ENCODE results near the gene WNT7B.

The WNT7B gene

DNA sequence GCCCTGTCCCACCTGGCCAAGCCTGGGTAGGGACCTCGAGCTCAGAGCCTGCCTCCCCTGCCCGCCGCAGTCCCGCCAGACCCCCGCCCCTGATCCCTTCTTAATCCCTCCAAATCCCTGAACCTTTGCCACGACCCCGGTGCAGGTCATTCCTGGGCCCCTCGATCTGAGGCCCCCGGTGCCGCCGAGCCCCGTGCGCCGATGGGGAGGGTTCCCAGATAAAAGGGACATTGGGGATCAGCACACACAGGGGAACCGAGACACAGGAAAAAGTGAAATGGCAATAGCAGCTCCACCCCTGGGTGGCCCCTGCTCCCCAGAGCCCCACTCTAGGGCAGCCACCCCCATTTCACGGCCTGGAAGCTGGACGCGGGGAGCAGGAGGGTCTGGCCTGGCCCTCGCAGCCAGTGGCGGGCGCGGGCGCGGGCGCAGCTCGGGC is 1.3 kb upstream of the WNT7B start:
- H3K4me3 ChIP-seq (ENCODE audit: insufficient read length, low read depth) = peak overlapping the region; percentile 39

DNA sequence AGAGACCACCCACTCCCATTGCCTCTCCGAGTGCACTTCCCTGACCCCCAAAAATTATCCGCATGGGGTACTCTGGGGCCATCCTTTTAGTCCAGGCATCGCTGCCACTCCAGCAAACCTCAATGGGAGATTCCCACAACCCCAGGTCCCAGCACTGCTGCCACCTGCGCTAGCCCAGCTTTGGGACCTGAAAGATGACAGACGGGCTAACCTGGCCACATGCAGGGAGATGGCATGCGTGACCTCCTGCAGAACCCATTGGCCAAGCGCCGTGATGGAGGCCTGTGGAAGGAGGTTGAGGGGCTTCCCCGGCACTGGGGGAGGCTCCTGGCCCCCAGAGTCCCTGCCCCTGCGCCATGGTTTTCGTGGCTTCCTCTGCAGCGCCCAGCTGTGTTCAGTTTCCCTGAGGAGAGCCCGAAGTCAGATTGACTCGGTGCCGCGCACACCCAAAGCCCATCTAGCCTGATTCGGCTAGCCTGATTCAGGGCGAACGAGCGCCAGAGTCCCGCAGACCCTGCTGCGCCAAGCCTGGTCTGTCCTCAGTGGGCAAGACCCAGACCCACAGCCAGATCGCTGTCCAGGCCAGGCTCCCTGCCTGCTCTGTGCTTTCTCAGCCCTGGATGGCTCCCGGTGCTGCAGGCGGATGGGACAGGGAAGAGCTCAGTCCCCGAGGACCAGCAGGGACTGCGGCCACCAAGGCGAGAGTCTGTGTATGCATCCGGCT is 751 bp upstream of the WNT7B start:
- Histone ChIP-seq H3K9ac (ENCODE audit: insufficient read length, low read depth) (peak overlapping the region; percentile 42), H3K4me3 (ENCODE audit: insufficient read length, low read depth) (peak overlapping the region; percentile 11), H3K4me1 (ENCODE audit: insufficient read depth, insufficient read length) (peaks cover 15% of the 10 kb centered on the region), H3K27me3 (ENCODE audit: insufficient read depth, insufficient read length) (peaks cover 60% of the 10 kb centered on the region), H3K36me3 (ENCODE audit: insufficient read depth, insufficient read length, low read length) (no peaks in the 10 kb centered on the region), H3K9me3 (ENCODE audit: insufficient read depth, low read length) (peaks cover 12% of the 10 kb centered on the region; the same call in 1 of the 2 replicates)
- TF ChIP-seq SUZ12 (IDR thresholded peaks at IDR 0.05; ENCODE audit: extremely low read depth, insufficient read depth, insufficient read length) (peak; percentile 82), ZNF274 (IDR thresholded peaks at IDR 0.05; ENCODE audit: low read depth, low read length) (no peak)
- no peak for DNase-seq (ENCODE audit: low read depth, low spot score)

More for the DNA sequence above, 1.3 kb upstream of the WNT7B start:
- H3K27me3 ChIP-seq (ENCODE audit: insufficient read depth, insufficient read length) = peaks cover 54% of the 10 kb centered on the region
- DNase-seq (ENCODE audit: low read depth, low spot score) = no peak
- H3K36me3 ChIP-seq (ENCODE audit: insufficient read depth, insufficient read length, low read length) = no peaks in the 10 kb centered on the region
- peaks cover 6% of the 10 kb centered on the region; the same call in 1 of the 2 replicates for H3K9me3 ChIP-seq (ENCODE audit: insufficient read depth, low read length)
- H3K9ac ChIP-seq (ENCODE audit: insufficient read length, low read depth) = peak overlapping the region; percentile 42
- peaks cover 15% of the 10 kb centered on the region for H3K4me1 ChIP-seq (ENCODE audit: insufficient read depth, insufficient read length)
- TF ChIP-seq SUZ12 (IDR thresholded peaks at IDR 0.05; ENCODE audit: extremely low read depth, insufficient read depth, insufficient read length) = peak; percentile 5
- no peak for TF ChIP-seq YY1 (IDR thresholded peaks at IDR 0.05; ENCODE audit: insufficient read depth, insufficient read length)
- TF ChIP-seq ZNF274 (IDR thresholded peaks at IDR 0.05; ENCODE audit: low read depth, low read length) = no peak

DNA sequence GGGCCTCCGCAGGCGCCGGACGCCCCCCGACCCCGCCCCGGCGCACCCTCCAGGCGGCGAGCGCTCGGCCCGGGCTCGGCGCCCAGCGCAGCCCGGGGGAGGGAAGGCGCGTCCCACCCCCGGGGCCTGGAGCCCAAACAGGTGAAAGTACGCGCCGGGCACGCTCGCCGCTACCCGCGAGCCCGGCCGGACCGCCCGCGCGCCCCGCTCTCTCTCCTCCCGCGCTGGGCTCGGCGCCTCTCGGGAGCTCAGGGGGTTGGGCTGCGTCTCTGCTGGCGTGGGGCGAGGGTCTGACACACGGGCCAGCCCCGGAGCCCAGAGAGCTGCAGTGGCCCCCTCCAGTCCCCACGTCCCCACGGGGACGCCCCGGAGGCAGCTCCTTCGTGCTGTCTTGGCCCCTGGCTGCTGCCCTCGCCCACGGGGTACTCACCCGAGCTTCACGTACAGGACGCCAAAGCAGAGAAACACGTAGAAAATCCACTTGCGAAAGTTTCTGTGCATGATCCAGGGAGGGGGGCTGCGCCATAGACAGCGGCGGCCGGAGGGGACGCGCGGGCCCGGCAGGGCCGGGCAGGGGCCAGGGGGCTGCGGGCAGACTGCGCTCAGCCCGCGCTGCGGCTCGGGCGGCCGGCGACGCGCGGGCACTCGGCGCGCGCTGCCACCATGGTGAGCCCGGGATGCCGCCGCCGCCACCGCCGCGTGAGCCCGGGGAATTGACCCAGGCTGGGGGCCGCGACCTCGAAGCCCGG is 534 bp downstream of the WNT7B start:
- H3K27me3 ChIP-seq (ENCODE audit: insufficient read depth, insufficient read length) = peaks cover 72% of the 10 kb centered on the region
- no peak for DNase-seq (ENCODE audit: low read depth, low spot score)
- peaks cover 16% of the 10 kb centered on the region; the same call in 1 of the 2 replicates for H3K9me3 ChIP-seq (ENCODE audit: insufficient read depth, low read length)
- peaks cover 18% of the 10 kb centered on the region for H3K4me1 ChIP-seq (ENCODE audit: insufficient read depth, insufficient read length)
- H3K4me3 ChIP-seq (ENCODE audit: insufficient read length, low read depth) = peak overlapping the region; percentile 28
- H3K9ac ChIP-seq (ENCODE audit: insufficient read length, low read depth) = peak overlapping the region; percentile 50
- TF ChIP-seq YY1 (IDR thresholded peaks at IDR 0.05; ENCODE audit: insufficient read depth, insufficient read length) = no peak
- no peak for TF ChIP-seq SUZ12 (IDR thresholded peaks at IDR 0.05; ENCODE audit: extremely low read depth, insufficient read depth, insufficient read length)
- TF ChIP-seq ZNF274 (IDR thresholded peaks at IDR 0.05; ENCODE audit: low read depth, low read length) = no peak
- no peaks in the 10 kb centered on the region for H3K36me3 ChIP-seq (ENCODE audit: insufficient read depth, insufficient read length, low read length)

DNA sequence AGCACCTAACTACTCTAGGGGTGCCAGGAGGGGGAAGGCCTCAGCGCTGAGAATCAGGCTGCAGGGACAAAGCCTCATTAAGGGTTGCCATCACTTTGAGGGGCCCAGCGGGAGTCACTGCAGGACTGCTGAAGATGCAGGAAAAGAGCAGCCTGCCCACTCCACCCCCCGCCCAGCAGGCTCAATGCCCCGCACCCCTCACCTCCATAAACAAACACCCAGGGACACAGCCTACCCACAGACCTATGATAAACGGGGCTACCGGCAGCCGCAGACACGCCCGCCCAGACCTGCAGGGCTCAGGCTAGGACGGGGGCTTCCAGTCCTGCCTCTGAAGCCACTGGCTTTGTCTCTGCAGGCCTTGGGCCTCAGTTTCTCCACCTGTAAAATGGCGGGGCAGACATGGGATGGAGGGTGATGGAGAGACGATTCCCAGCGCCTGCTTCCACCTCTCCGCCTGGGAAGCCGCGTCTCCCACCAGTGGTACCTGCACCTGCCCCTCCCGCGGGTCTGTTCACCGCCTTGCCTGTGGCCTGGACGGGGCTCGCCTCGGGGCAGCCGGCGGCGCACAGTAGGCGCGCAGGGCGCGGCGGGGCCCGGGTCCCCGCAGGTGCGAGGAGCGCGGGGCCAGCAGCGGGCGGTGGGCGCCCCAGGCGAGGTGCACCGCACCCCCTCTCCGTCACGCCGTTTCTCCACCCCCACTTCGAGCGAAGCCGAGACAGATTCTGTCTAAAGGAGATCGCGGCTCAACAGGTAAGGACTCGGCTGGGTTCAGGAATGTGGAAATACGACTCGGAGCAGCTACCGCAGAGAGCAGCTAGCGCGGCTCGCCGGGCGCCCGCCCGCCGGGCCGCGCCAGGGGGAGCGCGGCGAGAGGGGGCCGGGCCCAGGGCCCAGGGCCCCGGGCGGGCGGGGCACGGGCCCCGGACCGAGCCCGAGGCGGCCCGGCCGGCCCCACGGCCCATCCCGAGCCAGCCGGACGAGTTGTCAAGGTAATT is 1.5 kb downstream of the WNT7B start:
- H3K27me3 ChIP-seq (ENCODE audit: insufficient read depth, insufficient read length) = peaks cover 78% of the 10 kb centered on the region
- peak; percentile 55 for TF ChIP-seq SUZ12 (IDR thresholded peaks at IDR 0.05; ENCODE audit: extremely low read depth, insufficient read depth, insufficient read length)
- no peak for TF ChIP-seq YY1 (IDR thresholded peaks at IDR 0.05; ENCODE audit: insufficient read depth, insufficient read length)
- H3K4me3 ChIP-seq (ENCODE audit: insufficient read length, low read depth) = peak overlapping the region; percentile 2
- peaks cover 16% of the 10 kb centered on the region; the same call in 1 of the 2 replicates for H3K9me3 ChIP-seq (ENCODE audit: insufficient read depth, low read length)
- no peak overlapping the region for H3K9ac ChIP-seq (ENCODE audit: insufficient read length, low read depth)
- no peaks in the 10 kb centered on the region for H3K36me3 ChIP-seq (ENCODE audit: insufficient read depth, insufficient read length, low read length)
- no peak for DNase-seq (ENCODE audit: low read depth, low spot score)
- peaks cover 18% of the 10 kb centered on the region for H3K4me1 ChIP-seq (ENCODE audit: insufficient read depth, insufficient read length)

DNA sequence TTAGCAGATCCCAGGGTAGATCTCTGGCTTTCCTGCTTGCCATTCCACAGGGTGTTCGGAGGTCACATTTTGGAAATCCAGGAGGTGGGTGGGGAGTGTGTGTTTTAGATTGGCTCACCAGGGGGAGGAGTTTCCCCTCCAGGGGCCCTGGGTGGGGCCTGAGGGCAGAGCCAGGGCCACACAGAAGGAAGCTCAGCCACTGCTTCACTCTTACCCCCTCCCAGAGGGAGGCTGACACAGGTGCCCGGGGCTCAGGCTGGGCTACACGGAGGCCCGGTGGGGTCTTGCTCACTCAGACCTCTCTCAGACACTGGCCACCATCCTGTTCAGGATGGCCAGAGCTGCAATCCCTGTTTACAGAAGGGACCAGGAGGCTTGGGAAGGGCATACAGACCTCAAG is 2.5 kb downstream of the WNT7B start:
- Histone ChIP-seq H3K27me3 (ENCODE audit: insufficient read depth, insufficient read length) (peaks cover 80% of the 10 kb centered on the region), H3K9me3 (ENCODE audit: insufficient read depth, low read length) (peaks cover 16% of the 10 kb centered on the region; the same call in 1 of the 2 replicates), H3K4me3 (ENCODE audit: insufficient read length, low read depth) (no peak overlapping the region), H3K4me1 (ENCODE audit: insufficient read depth, insufficient read length) (peaks cover 21% of the 10 kb centered on the region), H3K9ac (ENCODE audit: insufficient read length, low read depth) (no peak overlapping the region), H3K36me3 (ENCODE audit: insufficient read depth, insufficient read length, low read length) (no peaks in the 10 kb centered on the region)
- no peak for DNase-seq (ENCODE audit: low read depth, low spot score)
- TF ChIP-seq SUZ12 (IDR thresholded peaks at IDR 0.05; ENCODE audit: extremely low read depth, insufficient read depth, insufficient read length) (no peak), ZNF274 (IDR thresholded peaks at IDR 0.05; ENCODE audit: low read depth, low read length) (no peak), YY1 (IDR thresholded peaks at IDR 0.05; ENCODE audit: insufficient read depth, insufficient read length) (no peak)

DNA sequence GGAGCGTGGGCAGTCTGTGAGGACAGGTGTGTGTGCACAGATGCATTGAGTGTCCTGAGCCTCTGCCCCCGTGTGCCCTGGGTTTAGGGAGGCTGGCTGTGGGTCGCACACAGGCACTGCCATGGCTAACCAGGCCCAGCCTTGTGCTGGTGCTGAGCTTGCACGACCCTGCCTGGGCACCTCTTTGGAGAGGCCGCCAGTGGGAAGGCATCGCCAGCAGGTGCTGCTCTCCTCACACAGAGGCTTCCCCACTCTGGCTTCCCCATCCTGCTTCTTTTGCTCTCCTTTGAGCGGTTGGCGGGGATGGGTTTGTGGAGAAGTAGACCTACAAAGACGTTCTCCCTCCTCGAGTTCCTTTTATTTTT is 4.1 kb downstream of the WNT7B start:
- DNase-seq (ENCODE audit: low read depth, low spot score) = no peak

More for the DNA sequence above, 4.1 kb downstream of the WNT7B start:
- no peak overlapping the region for H3K4me3 ChIP-seq (ENCODE audit: insufficient read length, low read depth)
- H3K9ac ChIP-seq (ENCODE audit: insufficient read length, low read depth) = no peak overlapping the region
- H3K9me3 ChIP-seq (ENCODE audit: insufficient read depth, low read length) = peaks cover 16% of the 10 kb centered on the region; the same call in 1 of the 2 replicates
- peaks cover 70% of the 10 kb centered on the region for H3K27me3 ChIP-seq (ENCODE audit: insufficient read depth, insufficient read length)
- no peaks in the 10 kb centered on the region for H3K36me3 ChIP-seq (ENCODE audit: insufficient read depth, insufficient read length, low read length)
- TF ChIP-seq YY1 (IDR thresholded peaks at IDR 0.05; ENCODE audit: insufficient read depth, insufficient read length) (no peak), SUZ12 (IDR thresholded peaks at IDR 0.05; ENCODE audit: extremely low read depth, insufficient read depth, insufficient read length) (no peak), ZNF274 (IDR thresholded peaks at IDR 0.05; ENCODE audit: low read depth, low read length) (no peak)
- peaks cover 21% of the 10 kb centered on the region for H3K4me1 ChIP-seq (ENCODE audit: insufficient read depth, insufficient read length)

Data from NT2/D1 (cell line).